Activated CD8-positive, alpha-beta memory T cell treated with anti-CD3 and anti-CD28 coated beads, Interleukin-2, amount 50 U/mL, for 1 hour (primary cell): ENCODE results near the gene KCNIP4.
"Not testable (repeated sequence)": the region's sequence is repeated elsewhere in the genome, so short reads cannot be mapped to it uniquely, and the experiment has no call there.

Source experiments
- DNase-seq: peaks from one replicate; pipeline ENCODE4 v3.0.0-alpha.2; 2020; ENCODE audit errors: extremely low read depth

The KCNIP4 gene

DNA sequence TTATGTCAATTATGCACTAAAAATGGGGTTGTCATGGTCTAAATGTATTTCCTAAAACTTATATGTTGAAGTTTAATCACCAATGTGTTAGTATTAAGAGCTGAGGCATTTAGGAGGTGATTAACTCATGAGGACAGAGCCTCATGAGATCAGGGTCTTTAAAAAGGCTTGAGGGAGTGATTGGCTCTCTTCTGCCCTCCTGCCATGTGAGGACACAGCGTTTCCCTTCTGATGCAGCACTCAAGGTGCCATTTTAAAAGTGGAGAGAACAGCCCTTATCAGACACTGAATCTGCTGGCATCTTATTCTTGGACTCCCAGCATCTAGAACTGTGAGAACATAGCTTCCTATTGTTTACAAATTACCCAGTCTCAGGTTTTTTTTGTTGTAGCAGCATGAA, 581.7 kb downstream of the KCNIP4 start:
- no peak for DNase-seq

DNA sequence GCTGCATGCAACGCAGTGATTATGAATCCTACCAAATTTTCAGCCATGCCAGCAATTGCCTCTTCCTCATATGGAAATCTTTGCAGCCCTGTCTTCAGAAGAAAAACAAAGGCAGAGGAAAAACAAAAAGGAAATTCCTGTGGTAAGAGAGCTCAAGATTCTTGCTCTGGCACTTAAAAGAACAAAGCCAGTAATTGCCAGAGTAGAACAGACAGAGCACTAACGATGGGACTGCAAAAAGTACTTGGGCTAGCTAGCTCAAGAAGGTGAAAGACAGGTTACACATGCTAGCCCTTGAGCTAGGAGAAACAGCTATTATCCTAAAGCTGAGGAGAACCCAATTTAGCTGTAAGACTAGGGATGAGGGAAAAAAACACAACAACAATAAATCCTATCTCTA, 582.3 kb downstream of the KCNIP4 start:
- no peak for DNase-seq

DNA sequence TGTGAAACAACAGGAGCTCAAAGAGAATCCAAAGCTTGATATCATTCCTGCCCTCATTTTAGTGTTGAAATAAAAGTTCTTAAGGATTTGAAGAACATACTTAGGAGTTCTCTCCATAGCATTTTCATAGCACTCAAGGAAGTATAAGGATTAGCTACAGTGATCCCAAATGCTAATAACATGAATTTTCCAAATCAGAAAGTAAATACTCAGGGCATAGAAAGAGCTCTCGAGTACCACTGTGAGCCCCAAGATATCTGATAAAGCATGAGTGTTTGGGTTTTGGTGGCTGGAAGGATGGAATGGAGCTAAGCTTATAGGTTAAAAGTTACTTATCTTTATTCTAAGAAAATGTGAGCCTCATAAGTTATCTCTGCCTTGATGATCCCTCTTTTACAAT, 584.9 kb downstream of the KCNIP4 start:
- no peak for DNase-seq

DNA sequence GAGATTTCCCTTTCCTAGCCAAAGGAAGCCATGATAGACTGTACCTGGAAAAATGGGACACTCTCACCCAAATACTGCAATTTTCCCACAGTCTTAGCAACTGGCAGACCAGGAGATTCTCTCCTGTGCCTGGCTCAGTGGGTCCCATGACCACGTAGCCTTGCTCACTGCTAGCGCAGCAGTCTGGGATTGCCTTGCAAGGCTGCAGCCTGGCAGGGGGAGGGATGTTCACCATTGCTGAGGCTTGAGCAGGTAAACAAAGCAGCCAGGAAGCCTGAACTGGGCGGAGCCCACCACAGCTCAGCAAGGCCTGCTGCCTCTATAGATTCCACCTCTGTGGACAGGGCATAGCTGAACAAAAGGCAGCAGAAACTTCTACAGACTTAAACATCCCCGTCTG, 596.2 kb downstream of the KCNIP4 start:
- not testable (repeated sequence) for DNase-seq

DNA sequence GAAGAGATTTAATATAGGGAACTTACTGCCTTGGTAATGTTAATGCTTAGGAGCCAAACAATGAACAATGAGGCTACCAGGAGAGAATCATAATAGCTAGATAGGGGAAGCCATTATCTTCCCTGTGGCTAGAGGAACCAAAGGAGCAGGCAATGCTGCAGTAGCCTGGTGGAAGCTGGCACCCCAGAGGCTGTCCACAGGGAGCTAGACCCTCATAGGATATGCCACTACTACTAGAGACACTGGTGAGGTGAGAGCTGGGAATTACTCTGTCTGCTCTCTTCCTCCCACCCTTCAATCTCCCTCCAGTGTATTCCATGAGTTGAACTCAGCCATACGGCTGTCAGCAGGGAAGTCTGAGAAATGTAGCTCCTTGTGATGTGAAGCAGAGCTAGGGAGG, 601.4 kb downstream of the KCNIP4 start:
- DNase-seq, result no peak

DNA sequence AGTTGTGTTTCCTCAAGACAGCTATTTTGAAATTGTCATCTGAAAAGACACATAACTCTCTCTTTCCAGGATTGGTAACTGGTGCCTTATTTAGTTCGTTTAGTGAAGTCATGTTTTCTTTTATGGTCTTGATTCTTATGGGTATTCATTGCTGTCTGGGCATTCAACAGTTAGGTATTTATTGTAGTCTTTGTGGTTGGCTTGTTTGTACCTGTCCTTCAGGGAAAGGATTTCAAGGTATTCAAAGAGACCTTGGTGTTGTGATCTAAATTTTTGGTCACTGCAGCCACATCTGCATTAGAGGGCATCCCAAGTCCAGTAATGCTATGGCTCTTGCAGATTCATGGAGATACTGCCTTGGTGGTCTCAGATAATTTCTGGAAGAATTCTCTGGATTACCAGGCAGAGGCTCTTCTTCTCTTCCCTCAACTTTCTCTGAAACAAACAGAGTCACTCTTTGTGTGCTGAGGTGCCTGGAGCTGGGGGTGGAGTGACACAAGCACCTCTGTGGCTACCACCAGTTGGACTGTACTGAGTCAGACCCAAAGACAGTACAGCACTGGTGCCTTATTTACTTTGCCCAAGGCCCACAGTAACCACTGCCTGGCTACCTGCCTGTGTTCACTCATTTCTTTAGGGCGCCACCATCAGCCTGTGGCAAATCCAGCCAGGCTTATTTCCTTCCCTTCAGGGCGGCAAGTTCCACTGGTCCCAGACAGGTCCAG, 620.4 kb downstream of the KCNIP4 start:
- DNase-seq, result no peak

DNA sequence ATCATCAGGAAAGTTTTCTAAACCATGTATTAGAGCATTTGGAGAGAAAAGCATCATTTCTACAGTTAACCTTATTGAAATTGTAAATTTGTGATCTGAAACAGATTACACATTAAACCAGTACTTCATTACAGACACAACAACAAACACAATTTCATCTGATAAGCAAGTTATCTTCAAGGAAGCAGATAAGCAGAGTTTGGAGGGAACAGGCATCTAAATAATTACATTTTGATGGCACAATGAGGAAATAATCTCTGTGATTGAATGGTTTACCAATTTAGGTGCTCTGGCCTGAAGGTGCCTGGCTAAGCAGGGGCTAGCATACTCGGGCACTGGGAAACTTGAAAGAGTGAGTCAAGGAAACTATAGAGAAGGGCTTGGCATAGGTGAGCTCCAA, 628.5 kb downstream of the KCNIP4 start:
- no peak for DNase-seq

DNA sequence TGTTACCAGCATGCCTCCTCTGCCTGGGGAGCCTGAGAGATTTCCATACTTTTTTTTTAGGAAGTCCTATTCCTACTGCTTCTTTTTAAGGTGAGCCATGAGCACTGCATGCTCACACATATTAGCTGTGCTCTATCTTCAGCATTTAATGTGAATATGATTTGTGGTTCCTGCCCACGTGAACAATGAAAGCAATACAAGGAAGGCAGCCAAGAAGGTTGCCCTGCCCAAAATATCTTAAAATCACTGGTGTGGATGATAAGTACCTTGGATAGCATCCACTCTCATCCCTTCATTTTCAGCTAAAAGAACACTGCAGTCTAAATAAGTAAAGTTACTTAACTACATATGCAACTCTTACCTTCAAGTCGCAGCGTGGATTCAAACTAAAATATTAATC, 640.9 kb downstream of the KCNIP4 start:
- DNase-seq, result no peak

DNA sequence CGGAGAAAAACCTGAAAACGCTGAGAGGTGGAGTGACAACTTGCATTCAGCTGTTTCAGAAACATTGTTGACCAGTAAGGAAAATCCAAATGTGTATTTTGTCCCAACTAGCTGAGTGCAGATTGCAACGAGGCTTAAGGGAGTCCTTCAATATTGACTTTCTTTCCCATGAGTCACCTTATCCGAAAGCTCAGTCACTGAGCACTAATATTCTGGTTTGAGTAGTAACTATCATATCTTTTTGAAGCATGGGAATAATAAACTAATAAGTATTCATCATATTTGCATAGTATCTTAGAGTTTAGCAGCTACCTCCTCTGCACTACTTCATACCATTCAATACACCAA, 644.1 kb downstream of the KCNIP4 start:
- no peak for DNase-seq

DNA sequence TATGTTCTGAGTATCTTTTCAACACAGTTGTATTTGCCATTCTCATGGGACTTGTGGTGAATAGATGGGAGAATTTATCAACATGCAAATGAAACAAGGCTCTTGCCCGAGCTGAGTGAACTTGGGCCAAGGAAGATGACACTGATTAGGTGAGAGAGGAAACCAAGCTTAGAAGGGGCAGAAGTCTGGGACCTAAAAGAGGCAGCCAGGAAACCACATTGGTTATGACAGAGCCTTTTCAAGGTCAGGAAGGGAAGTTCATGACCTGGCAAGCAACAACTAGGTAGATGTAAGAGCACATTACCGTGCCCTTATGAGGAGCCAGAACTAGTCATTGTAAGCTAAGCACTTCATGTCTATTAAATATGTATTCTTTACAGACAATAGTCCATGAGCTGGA, 658.0 kb downstream of the KCNIP4 start:
- DNase-seq, result no peak

DNA sequence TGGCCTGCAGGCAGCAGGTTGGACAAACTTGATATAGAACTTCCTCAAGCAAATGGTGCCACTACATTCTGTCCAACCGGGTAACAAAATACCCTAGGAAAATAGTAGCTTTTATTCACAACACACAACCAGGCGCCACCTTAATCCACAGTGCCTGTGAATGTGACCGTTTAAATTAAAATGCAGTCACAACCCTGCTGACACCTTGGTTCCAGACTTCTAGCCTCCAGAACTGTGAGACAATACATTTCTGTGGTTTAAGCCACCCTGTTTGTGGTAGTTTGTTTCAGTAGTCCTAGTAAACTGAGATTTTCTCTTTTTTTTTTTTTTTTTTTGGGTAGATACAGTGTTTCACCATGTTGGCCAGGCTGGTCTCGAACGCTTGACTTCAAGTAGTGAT, 672.5 kb downstream of the KCNIP4 start:
- DNase-seq, result no peak

DNA sequence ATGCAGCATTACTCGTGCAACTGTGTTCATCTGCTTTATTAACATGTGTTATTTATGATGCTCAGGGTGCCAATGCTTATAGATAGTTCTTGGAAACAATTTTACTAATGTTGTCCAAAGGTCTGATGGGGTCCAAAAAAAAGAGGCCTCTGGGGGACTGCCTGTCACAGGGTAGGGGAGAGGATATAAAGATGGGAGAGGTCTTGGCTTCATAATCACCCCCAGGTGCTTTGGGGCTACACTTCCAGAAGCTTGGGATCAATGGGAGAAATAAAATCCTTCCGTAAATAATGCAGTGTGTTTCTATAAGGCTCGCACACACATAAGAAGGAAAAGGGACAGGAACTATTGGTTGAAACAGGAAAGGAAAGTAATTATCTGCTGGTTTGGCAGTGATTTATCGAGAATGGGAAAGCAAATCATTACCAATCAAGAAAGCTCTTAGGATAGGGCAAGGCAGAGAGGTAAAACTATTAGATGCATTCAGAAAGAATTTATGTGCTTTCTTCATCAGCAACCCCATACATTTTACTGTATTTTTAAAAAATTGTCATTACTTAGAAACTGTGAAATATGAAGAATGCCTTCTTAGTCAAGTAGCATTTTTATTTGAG, 677.0 kb downstream of the KCNIP4 start:
- no peak for DNase-seq

DNA sequence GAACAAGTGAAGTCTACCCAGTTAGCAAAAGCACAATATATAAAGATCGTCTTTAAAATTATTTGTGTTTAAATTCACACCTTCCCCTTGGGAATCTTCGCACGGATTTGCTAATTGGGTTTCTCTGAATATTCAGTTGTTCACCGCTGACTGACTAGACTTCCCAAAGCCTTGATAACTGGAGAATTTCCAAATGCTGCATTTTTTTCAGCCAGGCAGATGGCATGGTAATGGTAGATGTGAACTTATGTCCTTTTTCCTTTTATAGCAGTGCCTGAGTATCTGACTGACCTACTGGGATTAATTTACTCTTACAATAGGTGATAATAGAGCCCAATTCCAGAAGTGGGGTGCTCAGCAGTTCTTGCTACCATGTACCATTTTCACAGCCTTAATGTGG, 700.2 kb downstream of the KCNIP4 start:
- DNase-seq, result no peak

DNA sequence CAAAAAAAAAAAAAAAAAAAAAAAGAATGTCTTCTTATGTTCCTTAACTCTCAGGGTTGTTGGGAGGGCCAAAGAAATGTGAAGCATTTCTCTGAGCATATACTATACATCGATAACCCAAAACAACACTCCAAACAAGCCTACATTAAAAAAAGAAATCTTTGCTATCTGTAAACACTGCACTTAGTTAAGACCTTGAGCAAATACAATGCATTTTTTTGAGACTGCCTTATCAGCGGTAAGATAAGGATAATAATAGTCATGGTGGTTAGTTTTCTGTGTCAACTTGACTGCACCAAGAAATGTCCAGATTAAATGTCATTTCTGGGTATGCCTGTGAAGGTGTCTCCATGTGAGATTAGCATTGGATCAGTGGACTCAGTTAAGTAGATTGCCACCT, 706.4 kb downstream of the KCNIP4 start:
- no peak for DNase-seq

DNA sequence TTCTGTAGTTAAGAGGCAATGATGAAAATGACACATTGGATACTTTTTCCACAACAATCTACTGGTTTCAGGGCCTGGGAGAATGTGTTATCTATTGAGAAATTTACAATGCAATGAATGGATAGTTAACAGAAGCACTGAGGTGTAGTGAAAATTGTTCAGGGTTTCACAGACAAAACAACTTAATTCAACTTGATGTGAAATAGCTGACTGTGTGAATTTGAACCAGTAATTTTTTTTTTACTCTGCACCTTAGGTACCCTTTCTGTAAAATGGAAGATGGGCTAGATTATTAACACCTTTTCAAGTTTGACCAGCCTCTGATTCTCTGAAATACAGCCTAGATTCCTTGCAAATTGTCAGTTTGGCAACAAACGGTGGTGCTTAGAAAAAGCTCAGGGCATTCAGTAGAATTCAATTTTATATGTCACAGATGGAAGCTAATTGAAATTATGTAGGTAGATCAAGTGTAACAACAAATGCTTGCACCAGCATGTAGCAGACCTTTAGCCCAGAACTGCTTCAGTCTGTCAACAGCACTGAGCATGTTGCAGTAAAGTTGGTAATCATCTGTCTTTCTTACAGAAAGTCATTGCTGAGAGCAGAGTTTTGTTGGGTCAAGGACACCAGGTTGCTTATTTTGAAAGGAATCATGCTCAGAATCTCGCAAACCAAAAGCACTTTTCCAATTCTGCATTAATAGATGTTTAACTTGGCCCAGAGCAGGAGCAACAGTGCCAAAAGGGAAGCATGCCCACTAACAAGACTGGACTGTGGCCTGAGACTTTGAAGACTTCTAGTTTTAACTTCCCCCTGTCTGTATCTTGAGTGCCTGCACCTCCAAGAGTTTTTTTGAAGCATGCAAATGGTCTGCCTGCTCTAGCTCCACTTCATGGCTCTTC, 721.7 kb downstream of the KCNIP4 start:
- DNase-seq, result no peak

DNA sequence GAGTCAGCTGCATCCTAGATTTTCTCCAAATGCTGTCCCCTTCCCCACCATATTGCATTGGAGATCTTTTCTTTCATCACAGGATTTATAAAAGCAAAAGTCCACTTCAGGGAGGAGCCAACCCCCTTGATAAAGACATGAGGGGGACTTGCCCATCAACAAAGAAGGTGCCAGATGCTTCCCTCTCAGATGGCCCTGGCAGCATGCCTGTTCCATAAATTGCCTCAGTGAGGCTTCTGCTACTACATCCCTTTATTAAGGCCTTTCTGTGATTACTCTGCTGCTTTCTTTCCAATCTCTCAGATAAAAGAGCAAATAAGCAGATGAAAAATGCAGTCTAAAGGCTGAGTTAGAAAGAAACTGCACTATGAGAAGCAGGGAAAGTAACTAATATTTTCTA, 736.7 kb downstream of the KCNIP4 start:
- DNase-seq, result no peak

DNA sequence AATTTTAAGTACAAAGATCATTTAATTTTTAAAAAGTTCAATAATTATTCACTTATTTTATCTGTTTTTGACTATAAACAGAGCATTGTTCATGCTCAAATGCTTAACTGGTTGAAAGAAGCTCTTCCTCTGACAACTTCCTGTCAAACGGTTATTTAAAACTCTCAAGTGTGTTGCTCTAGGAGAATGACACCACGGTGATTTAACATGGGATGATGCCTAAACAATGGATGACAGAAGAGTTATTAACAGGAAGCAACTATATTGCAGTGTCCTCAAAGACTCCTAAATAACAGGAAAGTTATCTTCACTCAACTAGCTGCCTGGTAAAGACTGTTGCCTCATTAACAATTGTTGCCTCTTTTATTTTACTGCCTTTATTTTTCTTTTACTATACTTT, 738.7 kb downstream of the KCNIP4 start:
- no peak for DNase-seq

DNA sequence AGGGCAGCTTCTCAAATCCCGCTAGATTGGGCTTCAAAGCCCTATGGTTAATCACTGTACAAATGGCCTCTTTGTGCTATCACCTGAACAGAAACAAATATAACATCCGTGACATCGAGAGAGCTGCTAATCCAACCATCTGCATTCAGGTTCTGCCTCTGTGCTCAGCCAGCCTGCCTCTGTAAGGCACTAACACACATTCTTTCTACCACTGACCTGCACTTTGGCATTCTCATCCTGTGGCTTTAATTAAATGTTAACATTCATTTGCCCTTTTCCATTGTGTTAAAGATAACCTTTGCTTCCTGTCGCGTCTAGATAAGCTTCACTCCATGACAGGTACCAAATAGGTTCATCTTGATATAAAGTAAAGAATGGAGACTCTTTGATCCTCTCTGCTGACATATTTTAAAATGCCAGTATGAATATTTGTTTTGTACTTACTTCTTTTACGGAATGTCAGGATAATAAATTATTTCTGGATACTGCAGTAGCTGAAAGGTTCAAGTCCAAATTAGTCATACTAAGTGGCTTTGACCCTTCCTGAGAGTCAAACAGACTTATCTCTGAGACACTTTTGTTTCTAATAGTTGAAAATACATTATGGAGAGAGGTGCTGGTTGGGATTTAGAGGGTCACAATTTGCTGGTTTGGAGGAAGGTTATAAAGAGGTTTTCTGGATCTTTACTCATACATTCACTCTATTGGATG, 742.6 kb downstream of the KCNIP4 start:
- no peak for DNase-seq

DNA sequence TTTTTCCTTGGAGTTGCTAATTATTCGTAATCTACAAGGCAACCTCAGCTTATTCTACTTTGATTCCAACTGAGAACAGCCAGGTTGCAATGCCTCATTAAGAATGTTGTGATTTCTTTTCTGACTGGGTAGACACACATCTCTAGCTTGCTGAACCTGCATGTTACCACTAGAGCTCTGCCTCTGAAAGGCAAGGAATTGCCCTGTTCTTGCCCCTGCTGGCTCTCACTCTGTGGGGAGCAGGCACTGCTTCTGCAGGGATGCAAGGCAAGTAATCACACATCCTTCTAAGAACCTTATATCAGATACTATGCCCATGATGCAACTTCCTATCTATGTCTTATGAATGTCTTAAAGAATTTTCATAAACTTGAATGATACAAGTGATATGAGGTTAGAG, 745.2 kb downstream of the KCNIP4 start:
- DNase-seq, result no peak

DNA sequence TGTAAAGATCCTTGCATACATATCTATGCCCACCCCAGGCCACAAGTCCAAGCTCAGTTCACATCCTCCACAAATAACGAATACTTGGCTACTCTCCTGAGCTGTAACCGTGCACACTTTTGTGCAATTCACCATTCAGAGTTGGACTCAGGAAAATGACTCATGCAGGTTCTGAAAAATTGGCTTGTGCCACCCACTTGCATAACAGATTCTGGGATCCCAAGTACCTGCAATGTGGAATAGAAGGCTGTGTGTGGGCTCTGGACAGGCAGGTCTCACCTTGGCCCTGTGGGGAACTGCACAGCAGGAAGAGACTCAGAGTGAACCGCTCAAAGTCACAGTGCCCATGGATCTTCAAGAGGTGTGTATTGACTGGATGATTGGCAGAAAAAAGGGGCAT, 745.6 kb downstream of the KCNIP4 start:
- DNase-seq, result no peak

DNA sequence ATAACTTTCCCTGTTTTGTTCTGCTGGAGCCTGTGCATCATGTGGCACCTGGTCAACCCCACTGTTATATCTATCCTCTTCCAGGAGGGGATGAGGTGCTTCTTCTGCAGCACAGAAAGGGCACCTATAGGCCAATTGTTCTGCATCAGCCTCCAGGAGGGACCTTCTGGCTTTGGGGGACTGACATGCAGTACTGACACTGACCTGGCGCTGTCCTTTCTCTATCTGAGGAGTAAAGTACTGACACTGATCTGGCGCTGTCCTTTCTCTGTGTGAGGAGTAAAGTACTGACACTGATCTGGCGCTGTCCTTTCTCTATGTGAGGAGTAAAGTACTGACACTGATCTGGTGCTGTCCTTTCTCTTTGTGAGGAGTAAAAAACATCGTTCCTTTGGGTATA, 749.9 kb downstream of the KCNIP4 start:
- no peak for DNase-seq

DNA sequence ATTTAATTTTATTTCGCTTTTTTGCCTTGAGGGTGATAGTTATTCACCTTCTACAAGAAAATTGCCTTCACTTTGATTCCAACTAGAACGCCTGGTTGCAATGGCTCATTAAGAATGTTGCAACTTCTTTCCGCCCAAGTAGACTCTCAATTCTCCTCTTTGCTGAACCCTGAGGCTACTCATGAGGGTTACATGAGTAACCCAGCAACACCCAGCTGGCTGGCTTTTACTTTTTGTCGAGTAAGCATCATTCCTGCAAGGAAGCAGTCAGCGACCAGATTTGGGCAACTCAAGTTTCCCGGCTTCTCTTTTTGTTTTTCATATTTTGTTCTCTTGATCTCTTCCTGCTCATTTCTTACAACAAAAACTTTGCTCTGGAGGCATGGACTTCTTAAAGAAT, 752.9 kb downstream of the KCNIP4 start:
- no peak for DNase-seq
